ENCODE measurements around the gene KIZ.

DNA sequence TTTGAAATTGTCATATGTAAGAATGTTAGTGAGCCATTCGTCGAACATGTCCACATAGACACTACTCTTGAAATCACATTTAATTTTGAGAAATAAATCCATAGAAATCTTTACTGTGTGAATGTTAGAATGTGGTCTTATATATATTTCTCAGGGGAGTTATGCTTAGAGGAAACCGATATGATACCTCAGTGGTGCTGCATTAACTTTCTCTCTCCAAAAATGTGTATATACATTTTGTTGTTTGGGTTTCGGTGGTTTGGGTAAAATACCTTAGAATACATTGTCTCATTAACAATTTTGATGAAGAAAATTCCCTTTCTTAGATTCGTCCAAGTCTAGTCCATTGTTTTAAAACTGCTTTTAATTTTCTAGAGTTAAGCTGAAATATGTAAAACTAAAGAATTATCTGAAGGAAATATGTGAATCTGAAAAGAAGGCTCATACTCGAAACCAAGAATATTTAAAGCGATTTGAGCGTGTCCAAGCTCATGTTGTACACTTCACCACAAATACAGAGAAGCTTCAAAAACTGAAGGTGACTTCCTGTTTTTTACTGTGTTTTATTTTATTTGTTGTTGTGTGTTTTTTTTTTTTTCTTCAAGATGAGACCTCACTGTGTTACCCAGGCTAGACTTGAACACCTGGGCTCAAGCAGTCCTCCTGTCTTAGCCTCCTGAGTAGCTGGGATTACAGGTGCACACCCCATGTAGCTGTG, 10.3 kb downstream of the KIZ start:
- TF ChIP-seq POLR2AphosphoS5 (IDR thresholded peaks at IDR 0.05) (no peak), CTCF (IDR thresholded peaks at IDR 0.05) (no peak)

All from upper lobe of left lung (tissue), 4 donors.